ENCODE data around the gene SASS6.

DNA sequence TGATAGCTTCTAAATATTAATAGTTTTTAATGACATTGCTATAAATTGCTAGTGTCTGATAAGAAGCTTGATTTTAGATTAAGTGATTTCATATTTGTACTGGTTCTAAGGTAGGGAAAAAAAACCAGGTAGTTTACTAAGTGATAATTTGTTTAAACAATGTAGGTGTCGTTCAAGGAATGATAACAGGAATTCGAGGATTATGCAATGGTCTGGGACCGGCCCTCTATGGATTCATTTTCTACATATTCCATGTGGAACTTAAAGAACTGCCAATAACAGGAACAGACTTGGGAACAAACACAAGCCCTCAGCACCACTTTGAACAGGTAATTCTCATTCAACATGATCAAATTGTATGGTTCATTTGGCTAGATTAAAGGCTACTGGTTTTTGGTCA is 52.4 kb downstream of the SASS6 start:
- TF ChIP-seq CTCF (conservative IDR thresholded peaks at IDR 0.05; ENCODE audit: low read length) (no peak), EZH2phosphoT487 (IDR thresholded peaks at IDR 0.05; ENCODE audit: borderline replicate concordance, low read depth, low read length) (no peak)
